Amniotic stem cell (primary cell): ENCODE results near the gene HRH3.

Experiments
- DNase-seq: peaks from one replicate; lab custom pipeline; 2025; lab: John Stamatoyannopoulos, UW

The HRH3 gene

GRCh38 chr20:62243906-62244515 is 23.9 kb upstream of the HRH3 start:
- no peak for DNase-seq

GRCh38 chr20:62243106-62243505 is 23.0 kb upstream of the HRH3 start:
- DNase-seq = no peak

GRCh38 chr20:62242176-62242575 is 22.1 kb upstream of the HRH3 start:
- no peak for DNase-seq

GRCh38 chr20:62241506-62241905 is 21.4 kb upstream of the HRH3 start:
- DNase-seq = no peak

GRCh38 chr20:62240020-62240685 is 20.1 kb upstream of the HRH3 start:
- DNase-seq = no peak

- DNase-seq = no peak
Observed at GRCh38 chr20:62239278-62239879, 19.3 kb upstream of the HRH3 start.

GRCh38 chr20:62238569-62239277 is 18.6 kb upstream of the HRH3 start:
- no peak for DNase-seq

- peak; percentile 91 for DNase-seq
Observed at GRCh38 chr20:62237801-62238568, 17.9 kb upstream of the HRH3 start, which contains the start of gene OSBPL2. TSS of gene OSBPL2 (plus strand) at chr20:62238521. CDS start at chr20:62256185, 17,664 bp downstream.

GRCh38 chr20:62237514-62237800 is 17.4 kb upstream of the HRH3 start:
- DNase-seq = no peak

- DNase-seq = no peak
Observed at GRCh38 chr20:62236766-62237513, 16.9 kb upstream of the HRH3 start.

- no peak for DNase-seq
Observed at GRCh38 chr20:62236200-62236599, 16.1 kb upstream of the HRH3 start.

GRCh38 chr20:62235777-62236157 is 15.7 kb upstream of the HRH3 start:
- no peak for DNase-seq

GRCh38 chr20:62235001-62235776 is 15.1 kb upstream of the HRH3 start:
- no peak for DNase-seq

GRCh38 chr20:62234339-62234738 is 14.3 kb upstream of the HRH3 start:
- DNase-seq = no peak

GRCh38 chr20:62233684-62234083 is 13.6 kb upstream of the HRH3 start:
- DNase-seq = no peak

- no peak for DNase-seq
Observed at GRCh38 chr20:62232770-62233645, 12.9 kb upstream of the HRH3 start.

GRCh38 chr20:62232194-62232593 is 12.1 kb upstream of the HRH3 start:
- no peak for DNase-seq

- DNase-seq = no peak
Observed at GRCh38 chr20:62231292-62231691, 11.2 kb upstream of the HRH3 start.

- DNase-seq = no peak
Observed at GRCh38 chr20:62230696-62231095, 10.6 kb upstream of the HRH3 start.

GRCh38 chr20:62230276-62230675 is 10.2 kb upstream of the HRH3 start:
- DNase-seq = no peak
